Fibroblast of lung (primary cell): Measurements from ENCODE around the gene SAMSN1. TPM values are rescaled to one million over a fixed set of nuclear protein-coding genes. Genes with fewer than 3 reads are reported as not detected.

Experiments used
- DNase-seq, 2 donors: peaks; one replicate each; pipeline versions ENCODE4 v3.0.0 to v3.0.0-alpha.2; 2010; ENCODE audit warnings: low read depth in 2 of 2
- H2AFZ ChIP-seq: 2 replicates; pipeline ENCODE4 v1.5.1; 2012; ENCODE audit warnings: low read length, control low read depth, inconsistent platforms
- H3K27ac ChIP-seq: 2 replicates; pipeline ENCODE4 v1.5.1; 2011; ENCODE audit warnings: low read length, control low read depth; ENCODE audit not compliant: insufficient read depth
- H3K27me3 ChIP-seq: 2 replicates; pipeline ENCODE4 v1.5.1; 2011; ENCODE audit warnings: mild to moderate bottlenecking, low read length; ENCODE audit not compliant: control insufficient read depth, insufficient read depth
- H3K36me3 ChIP-seq: 2 replicates; pipeline ENCODE4 v1.5.1; 2011; ENCODE audit warnings: low read length; ENCODE audit not compliant: control insufficient read depth, insufficient read depth
- H3K4me1 ChIP-seq: 2 replicates; pipeline ENCODE4 v1.5.1; 2011; ENCODE audit warnings: low read length; ENCODE audit not compliant: control insufficient read depth, insufficient read depth; ENCODE audit errors: extremely low read depth
- H3K4me2 ChIP-seq: 2 replicates; pipeline ENCODE4 v1.5.1; 2011; ENCODE audit warnings: low read length, control low read depth; ENCODE audit not compliant: insufficient read depth; ENCODE audit errors: extremely low read depth
- H3K4me3 ChIP-seq, 4 experiments: fragments of 200-600 bp in 1 of 4; sonication (generic) in 1 of 4; replicated peaks in 1 of 4; 2 replicates each; pipeline ENCODE4 v1.5.1; 2011 to 2016; ENCODE audit warnings: low read length in 4 of 4, low read depth in 3 of 4, mild to moderate bottlenecking in 3 of 4, control low read depth in 2 of 4, inconsistent platforms in 1 of 4, mixed read lengths in 1 of 4; ENCODE audit not compliant: insufficient read depth in 1 of 4; ENCODE audit errors: control extremely low read depth in 1 of 4
- H3K79me2 ChIP-seq: 2 replicates; pipeline ENCODE4 v1.5.1; 2012; ENCODE audit warnings: mild to moderate bottlenecking, low read length, inconsistent platforms; ENCODE audit not compliant: control insufficient read depth, insufficient read depth
- H3K9ac ChIP-seq: 2 replicates; pipeline ENCODE4 v1.5.1; 2011; ENCODE audit warnings: mild to moderate bottlenecking, low read length, control low read depth; ENCODE audit not compliant: insufficient read depth
- H3K9me3 ChIP-seq: 2 replicates; pipeline ENCODE4 v1.5.1; 2012; ENCODE audit warnings: low read depth, low read length; ENCODE audit not compliant: control insufficient read depth, insufficient read depth
- H4K20me1 ChIP-seq: 2 replicates; pipeline ENCODE4 v1.5.1; 2011; ENCODE audit warnings: low read length; ENCODE audit not compliant: control insufficient read depth, insufficient read depth; ENCODE audit errors: extremely low read depth
- CTCF ChIP-seq, 2 donors: IDR thresholded peaks in 1 of 2; conservative IDR thresholded peaks in 1 of 2; 1 replicate in 1 of 2; 2 replicates in 1 of 2; pipeline ENCODE4 v1.5.1; 2011 to 2012; ENCODE audit warnings: low read length in 2 of 2, control low read depth in 1 of 2, inconsistent platforms in 1 of 2, low read depth in 1 of 2, mild to moderate bottlenecking in 1 of 2
- EZH2 ChIP-seq: IDR thresholded peaks from 2 replicates; pipeline ENCODE4 v1.5.1; 2012; ENCODE audit warnings: low read length, control low read depth, mild to moderate bottlenecking; ENCODE audit errors: missing control alignments
- polyA plus RNA-seq, 2 donors: library from polyadenylated mRNA; depleted of rRNA in 1 of 2; stranded (reverse) in 1 of 2; unstranded in 1 of 2; fragments of >200 nt; gene quantifications; 2 replicates each; pipeline ENCODE4 v1.2.1, GENCODE V29; 2011 to 2012; ENCODE audit warnings: missing spikeins in 1 of 2
- total RNA-seq: library from RNA; depleted of rRNA; stranded (reverse); fragments of >200 nt; gene quantifications from 2 replicates; pipeline ENCODE4 v1.2.1, GENCODE V29; 2014

The SAMSN1 gene
- total and polyA plus RNA-seq, 2 donors (not counting 1 experiment from before 2014, with no cell fraction given) = not detected

GRCh38 chr21:14477841-14478240 is 68.3 kb downstream of the SAMSN1 start:
- no peak for TF ChIP-seq EZH2
- TF ChIP-seq CTCF (conservative IDR thresholded peaks at IDR 0.05 in 1 of 2, IDR thresholded peaks at IDR 0.05 in 1 of 2; ENCODE audit: low read depth in 1 of 2, low read length in 2 of 2) = no peak
- no peak overlapping the region for H3K4me3 ChIP-seq
- no peaks in the 10 kb centered on the region for H4K20me1 ChIP-seq
- no peak overlapping the region for H2AFZ ChIP-seq
- H3K27me3 ChIP-seq = no peaks in the 10 kb centered on the region
- H3K36me3 ChIP-seq = no peaks in the 10 kb centered on the region
- H3K4me2 ChIP-seq = no peak overlapping the region
- DNase-seq = no peak
- no peaks in the 10 kb centered on the region for H3K79me2 ChIP-seq
- H3K4me1 ChIP-seq = no peaks in the 10 kb centered on the region
- no peak overlapping the region for H3K27ac ChIP-seq
- no peaks in the 10 kb centered on the region for H3K9me3 ChIP-seq
- H3K9ac ChIP-seq = no peak overlapping the region

GRCh38 chr21:14477133-14477532 is 69.0 kb downstream of the SAMSN1 start:
- H4K20me1 ChIP-seq = no peaks in the 10 kb centered on the region
- DNase-seq = no peak
- H3K9ac ChIP-seq = no peak overlapping the region

GRCh38 chr21:14474995-14475394 is 71.1 kb downstream of the SAMSN1 start:
- no peak for TF ChIP-seq CTCF (conservative IDR thresholded peaks at IDR 0.05 in 1 of 2, IDR thresholded peaks at IDR 0.05 in 1 of 2; ENCODE audit: low read depth in 1 of 2, low read length in 2 of 2)
- TF ChIP-seq EZH2 = no peak
- Histone ChIP-seq H3K4me2 (no peak overlapping the region), H3K4me1 (no peaks in the 10 kb centered on the region), H3K4me3 (no peak overlapping the region), H3K27ac (no peak overlapping the region), H3K9me3 (no peaks in the 10 kb centered on the region), H3K9ac (no peak overlapping the region), H3K79me2 (no peaks in the 10 kb centered on the region), H3K27me3 (no peaks in the 10 kb centered on the region), H4K20me1 (no peaks in the 10 kb centered on the region), H3K36me3 (no peaks in the 10 kb centered on the region), H2AFZ (no peak overlapping the region)
- no peak for DNase-seq

More at GRCh38 chr21:14477133-14477532, 69.0 kb downstream of the SAMSN1 start:
- H3K4me3 ChIP-seq = no peak overlapping the region
- H3K9me3 ChIP-seq = no peaks in the 10 kb centered on the region
- H3K4me1 ChIP-seq = no peaks in the 10 kb centered on the region
- TF ChIP-seq EZH2 (no peak), CTCF (conservative IDR thresholded peaks at IDR 0.05 in 1 of 2, IDR thresholded peaks at IDR 0.05 in 1 of 2; ENCODE audit: low read depth in 1 of 2, low read length in 2 of 2) (no peak)
- H2AFZ ChIP-seq = no peak overlapping the region
- H3K27me3 ChIP-seq = no peaks in the 10 kb centered on the region
- H3K36me3 ChIP-seq = no peaks in the 10 kb centered on the region
- no peaks in the 10 kb centered on the region for H3K79me2 ChIP-seq
- H3K27ac ChIP-seq = no peak overlapping the region
- H3K4me2 ChIP-seq = no peak overlapping the region
